B cell (primary cell): ENCODE measurements around the gene RGS2. TPM values are rescaled to one million over a fixed set of nuclear protein-coding genes. Genes with fewer than 3 reads are reported as not detected.

Source experiments
- ATAC-seq: fragments of 200-7000 bp; cut with Tn5 transposase; one replicate; pipeline ENCODE4 v1.10.0; 2021; ENCODE audit warnings: low read depth, mild to moderate bottlenecking, moderate number of reproducible peaks, moderate library complexity
- CTCF ChIA-PET: fragments of 350-600 bp; sonication (Branson Sonifier 250); formaldehyde crosslinking; loops from one replicate; lab custom pipeline; 2021; ENCODE audit warnings: antibody characterized with exemption, inconsistent platforms; lab: Charles Lee
- POLR2A ChIA-PET: fragments of 350-600 bp; sonication (Branson Sonifier 250); formaldehyde crosslinking; loops from one replicate; lab custom pipeline; 2021; ENCODE audit warnings: antibody characterized with exemption; lab: Charles Lee
- DNase-seq: peaks from one replicate; pipeline ENCODE4 v3.0.0; 2013
- H2AFZ ChIP-seq: 2 replicates; pipeline ENCODE4 v1.6.1; 2012; ENCODE audit warnings: mild to moderate bottlenecking, low read depth, low read length; ENCODE audit not compliant: insufficient read depth, poor library complexity, severe bottlenecking
- H3K27ac ChIP-seq, 2 donors: 1 replicate in 1 of 2; 2 replicates in 1 of 2; pipeline ENCODE4 v1.5.1; 2012 to 2013; ENCODE audit warnings: low read length in 2 of 2, mild to moderate bottlenecking in 2 of 2, moderate library complexity in 1 of 2
- H3K27me3 ChIP-seq, 4 experiments: fragments of 200-600 bp in 1 of 4; sonication (generic) in 1 of 4; replicated peaks in 1 of 4; 1 replicate in 2 of 4; 2 replicates in 2 of 4; pipeline versions ENCODE4 v1.6.1 to v1.7.0; 2013 to 2016; ENCODE audit warnings: low read length in 3 of 4, mild to moderate bottlenecking in 2 of 4, mixed read lengths in 1 of 4, moderate library complexity in 1 of 4; ENCODE audit not compliant: insufficient read depth in 4 of 4, control insufficient read depth in 3 of 4; ENCODE audit errors: control extremely low read depth in 1 of 4
- H3K36me3 ChIP-seq, 2 experiments: replicated peaks in 1 of 2; 1 replicate in 1 of 2; 2 replicates in 1 of 2; pipeline versions ENCODE4 v1.6.1 to v1.7.1; 2013; ENCODE audit warnings: low read length in 1 of 2; ENCODE audit not compliant: insufficient read depth in 2 of 2, control insufficient read depth in 1 of 2; ENCODE audit errors: control extremely low read depth in 1 of 2, extremely low read depth in 1 of 2
- H3K4me1 ChIP-seq, 2 donors: fragments of 200-600 bp in 1 of 2; sonication (generic) in 1 of 2; 1 replicate in 1 of 2; 2 replicates in 1 of 2; pipeline versions ENCODE4 v1.5.1 to v1.6.1; 2013 to 2017; ENCODE audit warnings: low read length in 2 of 2; ENCODE audit not compliant: control insufficient read depth in 2 of 2, insufficient read depth in 2 of 2
- H3K4me2 ChIP-seq: replicated peaks from 2 replicates; pipeline ENCODE3; 2012; ENCODE audit warnings: mild to moderate bottlenecking, low read depth, low read length; ENCODE audit not compliant: poor library complexity, severe bottlenecking
- H3K4me3 ChIP-seq, 5 experiments: fragments of 200-600 bp in 1 of 5; sonication (generic) in 1 of 5; 1 replicate in 3 of 5; 2 replicates in 2 of 5; pipeline versions ENCODE4 v1.5.1 to v1.7.0; 2011 to 2016; ENCODE audit warnings: low read length in 4 of 5, mild to moderate bottlenecking in 4 of 5, low read depth in 2 of 5, control low read depth in 1 of 5, moderate library complexity in 1 of 5; ENCODE audit not compliant: insufficient read depth in 1 of 5; ENCODE audit errors: control extremely low read depth in 1 of 5, extremely low read depth in 1 of 5
- H3K79me2 ChIP-seq: fragments of 200-600 bp; sonication (generic); one replicate; pipeline ENCODE4 v1.6.0; 2016; ENCODE audit warnings: low read length; ENCODE audit not compliant: control insufficient read depth, insufficient read depth
- H3K9ac ChIP-seq: fragments of 200-600 bp; sonication (generic); 2 replicates; pipeline ENCODE4 v1.6.1; 2017; ENCODE audit warnings: mild to moderate bottlenecking, low read length, moderate library complexity
- H3K9me3 ChIP-seq, 3 donors: one replicate each; pipeline versions ENCODE4 v1.6.1 to v1.7.1; 2013; ENCODE audit warnings: low read length in 2 of 3; ENCODE audit not compliant: control insufficient read depth in 2 of 3, insufficient read depth in 1 of 3; ENCODE audit errors: control extremely low read depth in 1 of 3
- H4K20me1 ChIP-seq: 2 replicates; pipeline ENCODE4 v1.6.0; 2012; ENCODE audit warnings: mild to moderate bottlenecking, low read length; ENCODE audit not compliant: insufficient read depth, control insufficient read depth, poor library complexity, severe bottlenecking
- H3K27ac Mint-ChIP-seq: one replicate; pipeline ENCODE4 v1.8.0; 2021; ENCODE audit warnings: mixed read lengths
- H3K27me3 Mint-ChIP-seq: one replicate; pipeline ENCODE4 v1.8.0; 2021; ENCODE audit warnings: mixed read lengths
- H3K4me1 Mint-ChIP-seq: one replicate; pipeline ENCODE4 v1.8.0; 2021; ENCODE audit warnings: mixed read lengths
- H3K4me3 Mint-ChIP-seq: one replicate; pipeline ENCODE4 v1.8.0; 2021; ENCODE audit warnings: mixed read lengths
- H3K9me3 Mint-ChIP-seq: one replicate; pipeline ENCODE4 v1.8.0; 2022; ENCODE audit warnings: mixed read lengths; ENCODE audit not compliant: insufficient read depth
- CTCF ChIP-seq: fragments of 200-600 bp; IDR thresholded peaks from one replicate; pipeline ENCODE4 v1.8.0; 2022; ENCODE audit warnings: antibody characterized with exemption, mild to moderate bottlenecking
- EZH2 ChIP-seq: IDR thresholded peaks from 2 replicates; pipeline ENCODE4 v1.6.1; 2012; ENCODE audit warnings: borderline replicate concordance, low read depth, mild to moderate bottlenecking, moderate library complexity, low read length; ENCODE audit not compliant: insufficient read depth, poor library complexity, severe bottlenecking
- WGBS: methylation state at CpG from one replicate; pipeline ENCODE4 v1.1.5; 2013; ENCODE audit warnings: missing lambda C conversion rate; ENCODE audit not compliant: insufficient coverage; 5-methylcytosine and 5-hydroxymethylcytosine counted together
- intact Hi-C: fragments of 100-400 bp; cut with micrococcal nuclease; formaldehyde crosslinking; loops from one replicate; pipeline ENCODE4 v1.10.0; 2022
- polyA plus RNA-seq: library from polyadenylated mRNA; depleted of rRNA; stranded (reverse); fragments of >200 nt; gene quantifications from 2 replicates; pipeline ENCODE4 v1.2.3, GENCODE V29; 2012
- total RNA-seq, 2 donors: library from RNA; stranded (reverse); fragments of 120-200 nt in 1 of 2; gene quantifications; 1 replicate in 1 of 2; 2 replicates in 1 of 2; pipeline versions ENCODE4 v1.2.3 to v1.2.4, GENCODE V29; 2013 to 2022

RGS2 gene
- total and polyA plus RNA-seq, 2 donors (not counting 1 experiment from before 2014, with no cell fraction given), result 232 to 247 TPM

GRCh38 chr1:192835116-192835515 lies 26.3 kb downstream of the RGS2 start:
- H3K36me3 ChIP-seq, result no peaks in the 10 kb centered on the region
- 38% methylated on average over 1 of the region's 3 CpGs for WGBS
- H3K9me3 ChIP-seq, result no peaks in the 10 kb centered on the region
- ATAC-seq, result no peak
- no peaks in the 10 kb centered on the region for H4K20me1 ChIP-seq
- no peak overlapping the region for H3K27ac ChIP-seq
- H3K9ac ChIP-seq, result no peak overlapping the region
- H3K27me3 Mint-ChIP-seq, result peaks cover 13% of the 10 kb centered on the region
- no peak overlapping the region for H3K4me3 Mint-ChIP-seq
- H2AFZ ChIP-seq, result no peak overlapping the region
- TF ChIP-seq CTCF, result no peak
- TF ChIP-seq EZH2, result no peak
- ChIA-PET CTCF (no interaction called here), POLR2A (no interaction called here)
- H3K9me3 Mint-ChIP-seq, result peaks cover 3% of the 10 kb centered on the region
- H3K4me3 ChIP-seq, result no peak overlapping the region
- no peak overlapping the region for H3K4me2 ChIP-seq
- intact Hi-C loops, result no loop called here
- no peak for DNase-seq
- H3K27ac Mint-ChIP-seq, result no peak overlapping the region
- no peaks in the 10 kb centered on the region for H3K4me1 Mint-ChIP-seq
- peaks cover 0 to 3% (median 0%) of the 10 kb centered on the region in 4 experiments for H3K27me3 ChIP-seq
- no peaks in the 10 kb centered on the region for H3K79me2 ChIP-seq
- H3K4me1 ChIP-seq, result no peaks in the 10 kb centered on the region

- Histone ChIP-seq H3K9ac (no peak overlapping the region), H2AFZ (no peak overlapping the region), H3K27me3 (peaks cover 0 to 3% (median 0%) of the 10 kb centered on the region in 4 experiments), H3K4me2 (no peak overlapping the region), H3K79me2 (no peaks in the 10 kb centered on the region), H4K20me1 (no peaks in the 10 kb centered on the region), H3K27ac (no peak overlapping the region), H3K4me1 (no peaks in the 10 kb centered on the region), H3K4me3 (no peak overlapping the region), H3K36me3 (no peaks in the 10 kb centered on the region), H3K9me3 (no peaks in the 10 kb centered on the region)
- intact Hi-C loops, result no loop called here
- DNase-seq (no peak), ATAC-seq (no peak)
- no peak for TF ChIP-seq CTCF
- TF ChIP-seq EZH2, result no peak
- POLR2A ChIA-PET, result no interaction called here
- Mint-ChIP-seq H3K27me3 (peaks cover 28% of the 10 kb centered on the region), H3K9me3 (peaks cover 3% of the 10 kb centered on the region), H3K4me3 (no peak overlapping the region), H3K27ac (no peak overlapping the region), H3K4me1 (no peaks in the 10 kb centered on the region)
- 95% methylated on average over 4 of the region's 9 CpGs for WGBS
- CTCF ChIA-PET, result no interaction called here
Measured at GRCh38 chr1:192839162-192840066, 30.6 kb downstream of the RGS2 start.
